K562 (cell line): ENCODE results near the gene CPTP. TPM values are rescaled to one million over a fixed set of nuclear protein-coding genes. Genes with fewer than 3 reads are reported as not detected.
A peak's percentile ranks its signal among the peaks of the same experiment; 100 is the strongest.

Source experiments
- ATF7 ChIP-seq: fragments of 450-650 bp; IDR thresholded peaks from 2 replicates; pipeline ENCODE4 v1.7.1; 2014; ENCODE audit warnings: mild to moderate bottlenecking, moderate library complexity
- CLOCK ChIP-seq: fragments of 250-450 bp; sonication (Bioruptor Pico); IDR thresholded peaks from 2 replicates; pipeline ENCODE4 v1.4.0; 2020; ENCODE audit warnings: mild to moderate bottlenecking, moderate library complexity, borderline replicate concordance
- CREM ChIP-seq: IDR thresholded peaks from 2 replicates; pipeline ENCODE4 v1.6.1; 2014; ENCODE audit warnings: antibody characterized with exemption, low read depth
- JUN ChIP-seq, 2 experiments: sonication (generic) in 1 of 2; formaldehyde crosslinking in 1 of 2; IDR thresholded peaks; 2 replicates each; pipeline versions ENCODE4 v1.6.1 to v1.8.0; 2012 to 2022; ENCODE audit warnings: borderline replicate concordance in 2 of 2, mild to moderate bottlenecking in 2 of 2, improper control_type of control experiment in 1 of 2, low read depth in 1 of 2, low read length in 1 of 2, missing genetic modification reagents in 1 of 2
- MAZ ChIP-seq, 2 experiments: fragments of 450-650 bp in 1 of 2; sonication (generic) in 1 of 2; formaldehyde crosslinking; IDR thresholded peaks in 1 of 2; conservative IDR thresholded peaks in 1 of 2; 2 replicates each; pipeline versions ENCODE4 v1.4.0 to v1.5.0; 2020; ENCODE audit warnings: mild to moderate bottlenecking in 1 of 2, missing genetic modification reagents in 1 of 2
- MGA ChIP-seq: fragments of 450-650 bp; IDR thresholded peaks from 2 replicates; pipeline ENCODE4 v1.6.1; 2016; ENCODE audit warnings: mild to moderate bottlenecking, moderate library complexity
- POLR3G ChIP-seq: IDR thresholded peaks from 2 replicates; pipeline ENCODE4 v1.6.1; 2011; ENCODE audit not compliant: insufficient read length, insufficient replicate concordance; ENCODE audit errors: extremely low read depth
- SUPT5H ChIP-seq: fragments of 450-650 bp; IDR thresholded peaks from 2 replicates; pipeline ENCODE4 v1.6.1; 2016
- TOE1 ChIP-seq, 2 experiments: fragments of 450-650 bp in 1 of 2; sonication (generic) in 1 of 2; formaldehyde crosslinking in 1 of 2; IDR thresholded peaks; 2 replicates each; pipeline versions ENCODE4 v1.7.1 to v1.8.0; 2016 to 2022; ENCODE audit warnings: borderline replicate concordance in 2 of 2, mild to moderate bottlenecking in 2 of 2, antibody characterized with exemption in 1 of 2, inconsistent platforms in 1 of 2, low read depth in 1 of 2, missing genetic modification reagents in 1 of 2, moderate library complexity in 1 of 2
- ZNF134 ChIP-seq: fragments of 250-450 bp; sonication (Bioruptor Pico); conservative IDR thresholded peaks from 2 replicates; pipeline ENCODE4 v1.4.0; 2020
- ZSCAN29 ChIP-seq: fragments of 450-650 bp; IDR thresholded peaks from 2 replicates; pipeline ENCODE4 v1.6.1; 2017
- polyA plus RNA-seq, 8 experiments: library from polyadenylated mRNA; depleted of rRNA in 4 of 8; stranded (reverse) in 5 of 8; unstranded in 3 of 8; fragments of >200 nt; fragmentation: Nextera tagmentation in 2 of 8; fragmentation: Illumina TruSeq in 1 of 8; extraction: Ambion mirVana in 2 of 8; extraction: Trizol in 1 of 8; gene quantifications; 2 replicates each; pipeline versions ENCODE4 v1.2.1 to v1.2.3, GENCODE V29; 2011 to 2014; ENCODE audit warnings: inconsistent platforms in 1 of 8, missing spikeins in 1 of 8
- total RNA-seq, 7 experiments: library from RNA; depleted of rRNA in 6 of 7; stranded (reverse); fragments of >200 nt in 6 of 7; fragmentation: Illumina TruSeq in 2 of 7; extraction: Trizol in 2 of 7; gene quantifications; 2 replicates each; pipeline versions ENCODE4 v1.2.1 to v1.2.3, GENCODE V29; 2011 to 2021; ENCODE audit warnings: low replicate concordance in 1 of 7

The CPTP gene
- total and polyA plus RNA-seq, 9 of the 15 experiments (the other 6 are each of a cell fraction or from before 2014, with no cell fraction given): 0.11 to 25.8 (median 3.5) TPM

DNA sequence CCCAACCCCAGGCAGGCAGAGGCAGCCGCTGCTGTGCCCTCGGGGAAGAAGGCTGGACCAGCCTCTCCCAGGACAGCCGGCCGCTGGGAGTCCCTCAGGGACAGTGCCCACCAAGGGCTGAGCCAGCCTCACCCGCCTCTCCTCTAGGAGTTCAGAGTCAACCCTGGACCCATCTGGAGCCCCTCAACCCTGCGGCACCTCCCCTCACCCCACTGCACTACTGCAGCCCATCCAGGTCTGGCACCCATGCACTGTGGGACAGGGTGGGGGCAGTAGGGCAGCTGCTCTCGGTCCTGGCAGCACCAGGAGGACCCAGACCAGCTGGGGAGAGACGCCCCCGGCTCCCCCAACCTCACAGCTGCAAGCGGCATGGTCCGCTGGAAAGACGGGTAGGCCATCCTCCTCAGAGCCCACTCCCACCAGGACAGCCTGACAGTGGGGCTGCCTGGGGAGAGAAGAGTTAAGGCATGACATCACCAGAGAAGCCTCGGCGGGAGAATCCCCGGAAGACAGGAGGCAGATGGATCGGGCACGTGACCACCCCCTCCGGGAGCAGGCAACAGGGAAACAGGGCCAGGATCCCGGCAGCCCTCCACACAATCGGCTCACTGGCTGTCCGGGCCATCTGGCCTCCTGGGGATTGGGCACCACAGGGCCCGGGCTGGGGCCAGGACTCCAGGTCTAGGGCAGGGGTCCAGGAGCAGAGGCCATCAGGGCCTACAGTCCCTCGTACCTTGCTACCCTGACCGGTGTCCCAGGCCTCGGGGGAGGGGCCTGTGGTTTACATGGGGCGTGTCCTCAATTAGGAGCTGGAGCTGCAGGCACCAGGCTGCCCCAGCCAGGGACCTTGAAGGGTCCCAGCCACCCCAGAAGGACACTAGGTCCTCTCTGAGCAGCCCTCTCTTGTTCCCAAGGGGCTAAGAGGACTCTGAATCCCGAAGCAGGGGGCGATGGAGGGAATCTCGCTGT lies 20.0 kb upstream of the CPTP start (continued):
- TF ChIP-seq MAZ (CRISPR knock-in tag; conservative IDR thresholded peaks at IDR 0.05 in 1 of 2, IDR thresholded peaks at IDR 0.05 in 1 of 2) (peak in 1 of 2 experiments; percentile 48; a peak in 1 of 4 replicates), SUPT5H (no peak), POLR3G (no peak), ATF7 (peak; percentile 95), JUN (IDR thresholded peaks at IDR 0.05; ENCODE audit: borderline replicate concordance, low read depth, low read length) (peak; percentile 66; the same call in 1 of the 2 replicates), JUN (CRISPR knock-in tag; IDR thresholded peaks at IDR 0.05; ENCODE audit: borderline replicate concordance) (no peak), MGA (peak; percentile 95), ZNF134 (CRISPR knock-in tag) (no peak), CLOCK (CRISPR knock-in tag) (no peak), TOE1 (IDR thresholded peaks at IDR 0.05; ENCODE audit: borderline replicate concordance) (peak; percentile 93), TOE1 (CRISPR knock-in tag; IDR thresholded peaks at IDR 0.05; ENCODE audit: borderline replicate concordance, low read depth) (no peak), CREM (peak; percentile 43), ZSCAN29 (no peak)
